ENCODE results near the gene KRTAP10-4.
"Not testable (repeated sequence)": the region's sequence is repeated elsewhere in the genome, so short reads cannot be mapped to it uniquely, and the experiment has no call there.

The KRTAP10-4 gene

DNA sequence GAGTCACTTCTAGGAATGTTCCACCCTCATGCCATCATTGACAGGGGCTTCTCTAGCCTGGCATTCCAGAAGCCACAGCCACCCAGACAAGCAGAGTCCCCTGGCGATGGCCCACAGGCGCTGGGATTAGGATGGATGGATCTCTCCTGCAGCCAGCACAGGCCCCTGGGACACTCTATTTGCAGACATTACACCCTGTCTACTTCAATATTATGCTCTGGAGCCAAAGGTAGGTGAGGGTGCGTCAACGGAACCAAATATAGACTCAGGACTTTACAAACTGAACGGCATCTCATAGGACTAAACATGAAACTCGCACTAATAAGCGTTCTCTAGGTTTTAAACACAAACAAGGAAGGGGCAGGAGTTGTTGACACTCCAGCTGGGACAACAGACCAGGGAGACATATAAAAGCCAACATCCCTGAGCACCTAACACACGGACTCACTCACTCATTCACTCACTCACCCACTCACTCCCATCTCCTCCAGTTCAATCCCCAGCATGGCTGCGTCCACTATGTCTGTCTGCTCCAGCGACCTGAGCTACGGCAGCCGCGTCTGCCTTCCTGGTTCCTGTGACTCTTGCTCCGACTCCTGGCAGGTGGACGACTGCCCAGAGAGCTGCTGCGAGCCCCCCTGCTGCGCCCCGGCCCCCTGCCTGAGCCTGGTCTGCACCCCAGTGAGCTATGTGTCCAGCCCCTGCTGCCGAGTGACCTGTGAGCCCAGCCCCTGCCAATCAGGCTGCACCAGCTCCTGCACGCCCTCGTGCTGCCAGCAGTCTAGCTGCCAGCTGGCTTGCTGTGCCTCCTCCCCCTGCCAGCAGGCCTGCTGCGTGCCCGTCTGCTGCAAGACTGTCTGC, 26.8 kb downstream of the KRTAP10-4 start, which contains the start of gene KRTAP10-7:
KRTAP10-7 (plus strand) TSS at position 480 of the 861 bp plus-strand sequence; CDS start at position 505, 25 bp downstream.
- not testable (repeated sequence) for H3K9me3 ChIP-seq (ENCODE audit: insufficient read depth, low read depth, low read length); H3K36me3 ChIP-seq (ENCODE audit: insufficient read depth, low read depth, low read length); H3K27me3 ChIP-seq (ENCODE audit: insufficient read depth, low read length); H3K9ac ChIP-seq (ENCODE audit: low read depth, low read length); H3K4me3 ChIP-seq (ENCODE audit: low read length); H3K4me1 ChIP-seq (ENCODE audit: insufficient read depth, low read length); H3K27ac ChIP-seq (ENCODE audit: low read length)

GRCh38 chr21:44601091-44601490, 27.6 kb downstream of the KRTAP10-4 start:
- not testable (repeated sequence) for H3K27me3 ChIP-seq (ENCODE audit: insufficient read depth, low read length); H3K27ac ChIP-seq (ENCODE audit: low read length)

DNA sequence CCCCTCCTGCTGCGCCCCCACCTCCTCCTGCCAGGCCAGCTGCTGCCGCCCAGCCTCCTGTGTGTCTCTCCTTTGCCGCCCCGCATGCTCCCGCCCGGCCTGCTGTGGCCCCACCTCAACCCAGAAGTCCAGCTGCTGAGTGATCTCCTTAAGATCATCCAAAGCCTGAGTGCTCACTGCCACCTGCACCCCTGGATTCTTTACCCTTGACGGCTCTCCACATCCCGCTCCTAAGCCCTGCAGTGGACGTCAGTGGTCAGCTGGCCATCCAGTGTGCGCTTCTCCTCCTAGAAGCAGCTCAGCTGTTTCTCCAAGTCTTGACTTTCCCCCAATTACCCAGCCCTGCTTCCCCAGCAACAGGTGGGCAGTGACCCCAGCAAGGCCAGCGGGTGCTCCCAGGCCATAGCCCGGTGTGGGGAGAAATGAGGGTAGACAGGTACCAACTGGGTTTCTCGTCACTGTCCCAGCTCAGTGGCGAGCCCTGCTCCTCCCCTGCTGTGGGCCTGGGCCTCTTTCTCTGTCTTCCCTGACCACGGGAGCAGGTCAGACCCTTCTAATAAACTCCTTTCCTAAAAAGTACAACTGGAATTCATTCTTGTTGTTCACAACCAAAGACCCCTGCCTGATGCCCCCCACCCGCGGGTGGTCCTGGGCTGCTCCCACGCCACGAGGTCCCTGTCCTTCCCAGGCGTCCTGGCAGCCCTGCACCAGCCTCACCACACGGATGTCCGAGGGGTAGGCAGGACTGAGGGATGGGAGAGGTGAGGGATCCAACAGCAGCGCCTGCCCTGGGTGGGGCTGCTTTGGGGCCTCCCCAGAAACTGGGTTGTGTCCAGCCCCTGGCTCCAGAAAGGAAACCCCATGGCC, 28.3 kb downstream of the KRTAP10-4 start:
- Histone ChIP-seq H3K9ac (ENCODE audit: low read depth, low read length) (no peak overlapping the region), H3K4me1 (ENCODE audit: insufficient read depth, low read length) (peaks cover 5% of the 10 kb centered on the region; the same call in 1 of the 2 replicates), H3K36me3 (ENCODE audit: insufficient read depth, low read depth, low read length) (no peaks in the 10 kb centered on the region), H3K4me3 (ENCODE audit: low read length) (no peak overlapping the region), H3K9me3 (ENCODE audit: insufficient read depth, low read depth, low read length) (peaks cover 4% of the 10 kb centered on the region; the same call in 1 of the 2 replicates), H3K27me3 (ENCODE audit: insufficient read depth, low read length) (no peaks in the 10 kb centered on the region), H3K27ac (ENCODE audit: low read length) (no peak overlapping the region)

More at GRCh38 chr21:44601091-44601490, 27.6 kb downstream of the KRTAP10-4 start:
- H3K36me3 ChIP-seq (ENCODE audit: insufficient read depth, low read depth, low read length); H3K9me3 ChIP-seq (ENCODE audit: insufficient read depth, low read depth, low read length); H3K9ac ChIP-seq (ENCODE audit: low read depth, low read length); H3K4me1 ChIP-seq (ENCODE audit: insufficient read depth, low read length); H3K4me3 ChIP-seq (ENCODE audit: low read length): not testable (repeated sequence)

- Histone ChIP-seq H3K4me1 (ENCODE audit: insufficient read depth, low read length) (peaks cover 5% of the 10 kb centered on the region; the same call in 1 of the 2 replicates), H3K27ac (ENCODE audit: low read length) (no peak overlapping the region), H3K27me3 (ENCODE audit: insufficient read depth, low read length) (no peaks in the 10 kb centered on the region), H3K36me3 (ENCODE audit: insufficient read depth, low read depth, low read length) (no peaks in the 10 kb centered on the region), H3K9ac (ENCODE audit: low read depth, low read length) (no peak overlapping the region), H3K4me3 (ENCODE audit: low read length) (no peak overlapping the region), H3K9me3 (ENCODE audit: insufficient read depth, low read depth, low read length) (peaks cover 4% of the 10 kb centered on the region; the same call in 1 of the 2 replicates)
Measured at GRCh38 chr21:44602463-44602850, 28.9 kb downstream of the KRTAP10-4 start.

DNA sequence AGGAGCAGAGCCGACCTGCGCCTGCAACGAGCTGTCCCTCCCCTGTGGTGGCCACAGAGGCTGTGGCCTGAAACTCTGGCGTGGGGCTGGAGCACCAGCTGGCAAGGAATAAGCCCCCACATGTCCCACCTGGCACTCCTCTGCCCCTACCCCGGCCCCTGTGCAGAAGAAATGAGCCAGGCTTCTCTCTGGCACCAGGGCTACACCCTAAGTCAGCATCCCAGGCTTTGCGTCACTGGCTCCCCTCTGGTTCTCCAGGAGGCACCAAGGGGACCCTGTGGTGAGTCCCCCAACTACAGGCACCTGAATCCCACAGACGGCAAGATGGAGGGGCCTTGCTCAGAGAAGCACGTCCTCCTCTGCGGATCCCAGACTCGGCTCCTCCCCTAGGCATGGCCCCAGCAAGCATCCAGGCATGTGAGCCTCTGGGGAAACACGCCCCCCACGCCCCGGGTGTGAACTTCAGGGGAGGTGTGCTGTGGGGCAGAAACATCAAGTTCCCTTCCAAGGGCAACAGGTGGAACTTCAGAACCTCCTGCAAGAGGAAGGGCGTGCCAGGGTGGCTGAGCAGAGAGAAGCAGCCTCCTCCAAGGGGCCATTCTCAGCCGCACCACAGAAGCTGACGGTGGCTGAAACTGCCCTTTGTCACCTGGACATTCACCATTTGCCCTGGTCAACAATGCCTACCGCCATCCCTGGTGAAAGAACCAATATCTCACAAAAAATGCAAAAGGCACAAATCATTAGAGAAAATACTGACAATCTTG, 29.8 kb downstream of the KRTAP10-4 start:
- H3K9me3 ChIP-seq (ENCODE audit: insufficient read depth, low read depth, low read length): peaks cover 4% of the 10 kb centered on the region; the same call in 1 of the 2 replicates
- no peak overlapping the region for H3K4me3 ChIP-seq (ENCODE audit: low read length)
- H3K27me3 ChIP-seq (ENCODE audit: insufficient read depth, low read length): no peaks in the 10 kb centered on the region
- no peak overlapping the region for H3K9ac ChIP-seq (ENCODE audit: low read depth, low read length)
- no peaks in the 10 kb centered on the region for H3K36me3 ChIP-seq (ENCODE audit: insufficient read depth, low read depth, low read length)
- H3K4me1 ChIP-seq (ENCODE audit: insufficient read depth, low read length): peaks cover 4% of the 10 kb centered on the region; the same call in 1 of the 2 replicates
- no peak overlapping the region for H3K27ac ChIP-seq (ENCODE audit: low read length)

DNA sequence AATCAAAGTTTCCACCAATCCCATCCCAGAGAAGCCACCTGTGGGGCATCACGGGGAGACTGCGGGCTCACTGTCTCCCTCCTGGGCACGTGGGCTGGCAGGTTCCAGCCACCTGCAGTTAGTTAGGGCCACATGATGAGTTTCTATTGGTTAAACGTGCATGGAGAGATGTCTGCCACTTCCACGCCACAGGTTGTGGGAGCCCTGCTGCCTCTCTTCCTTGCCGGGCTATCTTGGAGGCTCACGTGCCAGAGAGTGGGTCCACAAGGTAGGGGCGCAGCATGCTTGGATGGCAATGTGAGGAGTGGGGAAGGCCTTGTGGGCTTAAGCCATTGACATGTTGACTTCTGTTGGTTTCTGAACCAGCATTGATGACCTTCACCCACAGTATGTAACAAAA, 30.4 kb downstream of the KRTAP10-4 start:
- Histone ChIP-seq H3K27me3 (ENCODE audit: insufficient read depth, low read length) (no peaks in the 10 kb centered on the region), H3K36me3 (ENCODE audit: insufficient read depth, low read depth, low read length) (no peaks in the 10 kb centered on the region), H3K9ac (ENCODE audit: low read depth, low read length) (no peak overlapping the region), H3K9me3 (ENCODE audit: insufficient read depth, low read depth, low read length) (peaks cover 4% of the 10 kb centered on the region; the same call in 1 of the 2 replicates), H3K27ac (ENCODE audit: low read length) (no peak overlapping the region), H3K4me1 (ENCODE audit: insufficient read depth, low read length) (no peaks in the 10 kb centered on the region), H3K4me3 (ENCODE audit: low read length) (no peak overlapping the region)

DNA sequence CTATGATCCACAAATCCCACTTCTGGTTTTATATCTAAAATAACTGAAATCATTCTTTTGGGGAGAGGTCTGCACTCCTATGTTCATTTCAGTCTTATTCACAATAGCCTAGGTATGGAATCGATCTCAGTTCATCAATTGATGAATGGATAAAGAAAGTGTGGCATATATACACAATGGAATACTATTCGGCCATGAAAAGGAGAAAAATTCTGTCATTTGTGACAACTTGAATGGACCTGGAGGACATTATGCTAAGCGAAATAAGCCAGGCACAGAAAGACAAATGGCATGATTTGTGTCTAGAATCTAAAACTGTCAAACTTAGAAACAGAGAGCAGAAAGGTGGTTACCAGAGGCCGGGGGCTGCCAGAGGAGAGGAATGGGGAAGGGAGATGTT, 33.0 kb downstream of the KRTAP10-4 start:
- Histone ChIP-seq H3K27ac (ENCODE audit: low read length) (no peak overlapping the region), H3K27me3 (ENCODE audit: insufficient read depth, low read length) (no peaks in the 10 kb centered on the region), H3K36me3 (ENCODE audit: insufficient read depth, low read depth, low read length) (no peaks in the 10 kb centered on the region), H3K9me3 (ENCODE audit: insufficient read depth, low read depth, low read length) (peaks cover 18% of the 10 kb centered on the region), H3K9ac (ENCODE audit: low read depth, low read length) (no peak overlapping the region), H3K4me1 (ENCODE audit: insufficient read depth, low read length) (no peaks in the 10 kb centered on the region), H3K4me3 (ENCODE audit: low read length) (no peak overlapping the region)

DNA sequence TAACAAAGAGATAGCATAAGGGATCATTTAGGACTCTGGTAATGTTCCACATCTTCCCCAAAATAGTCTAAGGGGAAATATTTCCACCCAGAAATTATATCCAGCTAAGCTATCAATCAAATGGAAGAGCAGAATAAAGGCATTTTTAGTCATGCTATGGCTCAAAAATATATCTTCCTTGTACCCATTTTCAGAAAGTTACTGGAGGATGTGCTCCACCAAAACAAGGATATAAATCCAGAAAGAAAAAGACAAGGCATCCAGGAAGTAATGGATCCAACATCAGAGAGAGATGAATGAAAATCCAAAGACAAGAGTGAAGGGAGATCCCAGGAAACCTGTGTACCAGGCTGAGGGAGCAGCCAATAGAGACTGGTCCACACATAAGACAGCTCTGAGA, 35.7 kb downstream of the KRTAP10-4 start:
- H3K9me3 ChIP-seq (ENCODE audit: insufficient read depth, low read depth, low read length): peaks cover 22% of the 10 kb centered on the region
- no peaks in the 10 kb centered on the region for H3K36me3 ChIP-seq (ENCODE audit: insufficient read depth, low read depth, low read length)
- H3K27ac ChIP-seq (ENCODE audit: low read length): no peak overlapping the region
- no peak overlapping the region for H3K4me3 ChIP-seq (ENCODE audit: low read length)
- H3K9ac ChIP-seq (ENCODE audit: low read depth, low read length): no peak overlapping the region
- H3K27me3 ChIP-seq (ENCODE audit: insufficient read depth, low read length): no peaks in the 10 kb centered on the region
- H3K4me1 ChIP-seq (ENCODE audit: insufficient read depth, low read length): no peaks in the 10 kb centered on the region

- not testable (repeated sequence) for H3K4me1 ChIP-seq (ENCODE audit: insufficient read depth, low read length); H3K9ac ChIP-seq (ENCODE audit: low read depth, low read length); H3K27me3 ChIP-seq (ENCODE audit: insufficient read depth, low read length); H3K27ac ChIP-seq (ENCODE audit: low read length); H3K4me3 ChIP-seq (ENCODE audit: low read length); H3K36me3 ChIP-seq (ENCODE audit: insufficient read depth, low read depth, low read length)
- peaks cover 18% of the 10 kb centered on the region for H3K9me3 ChIP-seq (ENCODE audit: insufficient read depth, low read depth, low read length)
Measured at GRCh38 chr21:44610157-44610843, 36.8 kb downstream of the KRTAP10-4 start.

DNA sequence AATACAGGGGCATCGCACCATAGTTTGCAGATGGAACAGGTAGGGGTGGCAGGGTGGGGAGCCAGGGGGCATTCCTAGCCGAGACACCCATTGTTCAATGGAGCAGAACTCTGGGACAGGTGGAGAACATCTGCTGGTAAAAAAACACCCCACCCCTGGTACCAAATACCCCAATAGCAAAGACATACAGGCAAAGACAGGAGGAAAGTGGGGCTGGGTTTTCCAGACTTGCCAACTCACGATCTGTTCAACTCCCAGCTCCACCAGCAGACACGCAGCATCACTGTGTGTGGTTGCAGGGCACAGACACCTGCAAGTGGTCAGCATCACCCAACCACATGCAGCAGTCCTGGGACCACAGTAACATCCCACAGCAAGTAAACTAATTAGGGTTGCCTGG, 38.0 kb downstream of the KRTAP10-4 start:
- Histone ChIP-seq H3K9ac (ENCODE audit: low read depth, low read length) (no peak overlapping the region), H3K36me3 (ENCODE audit: insufficient read depth, low read depth, low read length) (no peaks in the 10 kb centered on the region), H3K4me3 (ENCODE audit: low read length) (no peak overlapping the region), H3K27me3 (ENCODE audit: insufficient read depth, low read length) (no peaks in the 10 kb centered on the region), H3K9me3 (ENCODE audit: insufficient read depth, low read depth, low read length) (peaks cover 18% of the 10 kb centered on the region), H3K4me1 (ENCODE audit: insufficient read depth, low read length) (no peaks in the 10 kb centered on the region), H3K27ac (ENCODE audit: low read length) (no peak overlapping the region)

DNA sequence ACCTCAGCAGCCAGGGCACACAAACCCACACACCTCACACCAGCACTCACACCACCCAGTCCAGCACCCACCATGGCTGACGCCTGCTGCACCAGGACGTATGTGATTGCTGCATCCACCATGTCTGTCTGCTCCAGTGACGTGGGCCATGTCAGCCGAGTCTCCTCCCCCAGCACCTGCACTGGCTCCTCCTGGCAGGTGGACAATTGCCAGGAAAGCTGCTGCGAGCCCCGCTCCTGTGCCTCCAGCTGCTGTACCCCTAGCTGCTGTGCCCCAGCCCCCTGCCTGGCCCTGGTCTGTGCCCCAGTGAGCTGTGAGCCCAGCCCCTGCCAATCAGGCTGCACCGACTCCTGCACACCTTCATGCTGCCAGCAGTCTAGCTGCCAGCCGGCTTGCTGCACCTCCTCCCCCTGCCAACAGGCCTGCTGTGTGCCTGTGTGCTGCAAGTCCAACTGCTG, 38.5 kb downstream of the KRTAP10-4 start, which contains the start of gene KRTAP10-8:
KRTAP10-8 (plus strand) TSS at position 51 of the 458 bp plus-strand sequence; CDS start at position 73, 22 bp downstream.
- Histone ChIP-seq H3K4me3 (ENCODE audit: low read length) (no peak within 1 kb of the TSS), H3K27ac (ENCODE audit: low read length) (no peak within 1 kb of the TSS), H3K9ac (ENCODE audit: low read depth, low read length) (no peak within 1 kb of the TSS), H3K27me3 (ENCODE audit: insufficient read depth, low read length) (no peaks in the 10 kb centered on the region), H3K36me3 (ENCODE audit: insufficient read depth, low read depth, low read length) (no peaks in the 10 kb centered on the region), H3K4me1 (ENCODE audit: insufficient read depth, low read length) (no peaks in the 10 kb centered on the region), H3K9me3 (ENCODE audit: insufficient read depth, low read depth, low read length) (peaks cover 18% of the 10 kb centered on the region)
